ENCODE measurements around the gene DISC1. TPM values are rescaled to one million over a fixed set of nuclear protein-coding genes. Genes with fewer than 3 reads are reported as not detected.

Gene DISC1
- total and polyA plus RNA-seq, 2 experiments from 2014 or later, result 2.1 to 6.5 TPM

- TF ChIP-seq, protein P1, sequence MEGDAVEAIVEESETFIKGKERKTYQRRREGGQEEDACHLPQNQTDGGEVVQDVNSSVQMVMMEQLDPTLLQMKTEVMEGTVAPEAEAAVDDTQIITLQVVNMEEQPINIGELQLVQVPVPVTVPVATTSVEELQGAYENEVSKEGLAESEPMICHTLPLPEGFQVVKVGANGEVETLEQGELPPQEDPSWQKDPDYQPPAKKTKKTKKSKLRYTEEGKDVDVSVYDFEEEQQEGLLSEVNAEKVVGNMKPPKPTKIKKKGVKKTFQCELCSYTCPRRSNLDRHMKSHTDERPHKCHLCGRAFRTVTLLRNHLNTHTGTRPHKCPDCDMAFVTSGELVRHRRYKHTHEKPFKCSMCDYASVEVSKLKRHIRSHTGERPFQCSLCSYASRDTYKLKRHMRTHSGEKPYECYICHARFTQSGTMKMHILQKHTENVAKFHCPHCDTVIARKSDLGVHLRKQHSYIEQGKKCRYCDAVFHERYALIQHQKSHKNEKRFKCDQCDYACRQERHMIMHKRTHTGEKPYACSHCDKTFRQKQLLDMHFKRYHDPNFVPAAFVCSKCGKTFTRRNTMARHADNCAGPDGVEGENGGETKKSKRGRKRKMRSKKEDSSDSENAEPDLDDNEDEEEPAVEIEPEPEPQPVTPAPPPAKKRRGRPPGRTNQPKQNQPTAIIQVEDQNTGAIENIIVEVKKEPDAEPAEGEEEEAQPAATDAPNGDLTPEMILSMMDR (conservative IDR thresholded peaks at IDR 0.05; ENCODE audit: low read depth in 2 of 2), result no peak
- TF ChIP-seq EZH2phosphoT487 (IDR thresholded peaks at IDR 0.05; ENCODE audit: unreplicated experiment), result no peak
- TF ChIP-seq, protein P2, sequence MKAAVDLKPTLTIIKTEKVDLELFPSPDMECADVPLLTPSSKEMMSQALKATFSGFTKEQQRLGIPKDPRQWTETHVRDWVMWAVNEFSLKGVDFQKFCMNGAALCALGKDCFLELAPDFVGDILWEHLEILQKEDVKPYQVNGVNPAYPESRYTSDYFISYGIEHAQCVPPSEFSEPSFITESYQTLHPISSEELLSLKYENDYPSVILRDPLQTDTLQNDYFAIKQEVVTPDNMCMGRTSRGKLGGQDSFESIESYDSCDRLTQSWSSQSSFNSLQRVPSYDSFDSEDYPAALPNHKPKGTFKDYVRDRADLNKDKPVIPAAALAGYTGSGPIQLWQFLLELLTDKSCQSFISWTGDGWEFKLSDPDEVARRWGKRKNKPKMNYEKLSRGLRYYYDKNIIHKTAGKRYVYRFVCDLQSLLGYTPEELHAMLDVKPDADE (IDR thresholded peaks at IDR 0.05), result no peak
- no peak for TF ChIP-seq STAT1 (IDR thresholded peaks at IDR 0.05; ENCODE audit: unreplicated experiment)
These were observed 228.8 kb downstream of the DISC1 start (continued) for GRCh38 chr1:231855361-231855760.

DNA sequence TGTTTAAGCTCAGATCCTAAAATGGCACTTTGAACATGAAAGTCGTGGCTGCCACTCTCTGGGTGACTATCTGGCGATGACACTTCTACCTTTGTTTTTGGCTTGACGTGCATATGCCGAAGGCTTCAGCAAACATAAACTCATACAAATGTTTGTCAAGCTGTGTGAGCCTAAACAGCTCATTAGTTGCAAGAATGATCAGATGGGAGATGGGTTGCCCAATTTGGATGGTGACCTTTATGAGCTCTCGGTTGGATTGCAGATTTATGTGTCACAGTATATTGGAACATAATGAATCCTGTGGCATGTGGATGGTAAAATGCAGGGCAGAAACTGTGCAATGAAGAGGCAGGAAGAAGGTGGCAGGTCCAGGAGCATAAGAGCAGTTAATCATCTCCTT is 229.3 kb downstream of the DISC1 start:
- no peaks in the 10 kb centered on the region for H3K4me1 ChIP-seq (ENCODE audit: insufficient read depth)
- Mint-ChIP-seq H3K4me1 (peaks cover 26% of the 10 kb centered on the region), H3K9me3 (no peaks in the 10 kb centered on the region), H3K36me3 (ENCODE audit: low read depth) (no peaks in the 10 kb centered on the region), H3K4me3 (no peak overlapping the region), H3K27me3 (ENCODE audit: insufficient read depth, low read depth, poor library complexity) (peaks cover 3% of the 10 kb centered on the region), H3K27ac (no peak overlapping the region)
- H3K27ac ChIP-seq (ENCODE audit: low read depth), result no peak overlapping the region
- no peak overlapping the region for H3K4me3 ChIP-seq
- no peaks in the 10 kb centered on the region for H3F3A ChIP-seq (replicated peaks; ENCODE audit: low read depth)
- H3K4me2 ChIP-seq, result no peak overlapping the region
- H2AFZ ChIP-seq, result no peak overlapping the region
- no peaks in the 10 kb centered on the region for H4K20me1 ChIP-seq (replicated peaks; ENCODE audit: insufficient read depth)
- ATAC-seq, result no peak
- H3K27me3 ChIP-seq (ENCODE audit: insufficient read depth), result no peaks in the 10 kb centered on the region
- no peak for DNase-seq (ENCODE audit: low spot score)
- H3K36me3 ChIP-seq (ENCODE audit: insufficient read depth), result no peaks in the 10 kb centered on the region
- 0 out of 2 replicates have a peak, but pooled peaks cover 2% of the 10 kb centered on the region for H3K9me2 ChIP-seq (ENCODE audit: insufficient read depth)
- H3K79me2 ChIP-seq (replicated peaks; ENCODE audit: insufficient read depth), result no peaks in the 10 kb centered on the region
- TF ChIP-seq EZH2 (IDR thresholded peaks at IDR 0.05; ENCODE audit: low read depth, unreplicated experiment), result no peak
- no peak for TF ChIP-seq JUNB (IDR thresholded peaks at IDR 0.05; ENCODE audit: unreplicated experiment)
- TF ChIP-seq, protein P2 (IDR thresholded peaks at IDR 0.05), result no peak
- TF ChIP-seq ZNF462 (CRISPR knock-in tag; IDR thresholded peaks at IDR 0.05), result no peak
- TF ChIP-seq, protein P1 (conservative IDR thresholded peaks at IDR 0.05; ENCODE audit: low read depth in 2 of 2), result no peak
- TF ChIP-seq, protein P3, sequence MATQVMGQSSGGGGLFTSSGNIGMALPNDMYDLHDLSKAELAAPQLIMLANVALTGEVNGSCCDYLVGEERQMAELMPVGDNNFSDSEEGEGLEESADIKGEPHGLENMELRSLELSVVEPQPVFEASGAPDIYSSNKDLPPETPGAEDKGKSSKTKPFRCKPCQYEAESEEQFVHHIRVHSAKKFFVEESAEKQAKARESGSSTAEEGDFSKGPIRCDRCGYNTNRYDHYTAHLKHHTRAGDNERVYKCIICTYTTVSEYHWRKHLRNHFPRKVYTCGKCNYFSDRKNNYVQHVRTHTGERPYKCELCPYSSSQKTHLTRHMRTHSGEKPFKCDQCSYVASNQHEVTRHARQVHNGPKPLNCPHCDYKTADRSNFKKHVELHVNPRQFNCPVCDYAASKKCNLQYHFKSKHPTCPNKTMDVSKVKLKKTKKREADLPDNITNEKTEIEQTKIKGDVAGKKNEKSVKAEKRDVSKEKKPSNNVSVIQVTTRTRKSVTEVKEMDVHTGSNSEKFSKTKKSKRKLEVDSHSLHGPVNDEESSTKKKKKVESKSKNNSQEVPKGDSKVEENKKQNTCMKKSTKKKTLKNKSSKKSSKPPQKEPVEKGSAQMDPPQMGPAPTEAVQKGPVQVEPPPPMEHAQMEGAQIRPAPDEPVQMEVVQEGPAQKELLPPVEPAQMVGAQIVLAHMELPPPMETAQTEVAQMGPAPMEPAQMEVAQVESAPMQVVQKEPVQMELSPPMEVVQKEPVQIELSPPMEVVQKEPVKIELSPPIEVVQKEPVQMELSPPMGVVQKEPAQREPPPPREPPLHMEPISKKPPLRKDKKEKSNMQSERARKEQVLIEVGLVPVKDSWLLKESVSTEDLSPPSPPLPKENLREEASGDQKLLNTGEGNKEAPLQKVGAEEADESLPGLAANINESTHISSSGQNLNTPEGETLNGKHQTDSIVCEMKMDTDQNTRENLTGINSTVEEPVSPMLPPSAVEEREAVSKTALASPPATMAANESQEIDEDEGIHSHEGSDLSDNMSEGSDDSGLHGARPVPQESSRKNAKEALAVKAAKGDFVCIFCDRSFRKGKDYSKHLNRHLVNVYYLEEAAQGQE (IDR thresholded peaks at IDR 0.05; ENCODE audit: unreplicated experiment), result no peak
